ENCODE measurements around the gene CTDP1. TPM values are rescaled to one million over a fixed set of nuclear protein-coding genes. Genes with fewer than 3 reads are reported as not detected.

The CTDP1 gene
- total and polyA plus RNA-seq, 4 donors = 2.7 to 13.9 (median 10.5) TPM

- no peak overlapping the region for H3K27ac ChIP-seq (ENCODE audit: low read depth in 1 of 2, low read length in 2 of 2)
- DNase-seq (ENCODE audit: low spot score) = no peak
- H3K4me3 ChIP-seq (ENCODE audit: low read depth in 1 of 3, low read length in 3 of 3) = no peak overlapping the region
- H3K9ac ChIP-seq (ENCODE audit: low read depth in 1 of 2, low read length in 2 of 2) = no peak overlapping the region
- 76% methylated on average over 18 of the region's 18 CpGs for WGBS
- no peaks in the 10 kb centered on the region for H3K27me3 ChIP-seq (ENCODE audit: control insufficient read depth in 4 of 4, insufficient read depth in 4 of 4, low read length in 3 of 4)
- H3K4me1 ChIP-seq (ENCODE audit: control insufficient read depth in 4 of 4, insufficient read depth in 4 of 4, low read length in 3 of 4) = no peaks in the 10 kb centered on the region
- no peak for TF ChIP-seq EGR1 (IDR thresholded peaks at IDR 0.05; ENCODE audit: low read depth in 2 of 2)
- no peak for TF ChIP-seq RAD21 (IDR thresholded peaks at IDR 0.05)
- no peak for TF ChIP-seq CTCF (IDR thresholded peaks at IDR 0.05; ENCODE audit: low read depth, low read length, missing input control)
- TF ChIP-seq FOXA1 (IDR thresholded peaks at IDR 0.05) = no peak
- H3K9me3 ChIP-seq (ENCODE audit: control insufficient read depth in 4 of 4, low read length in 3 of 4) = peaks cover 0 to 7% (median 1%) of the 10 kb centered on the region in 4 donors
- peaks cover 0 to 2% (median 0%) of the 10 kb centered on the region in 4 donors for H3K36me3 ChIP-seq (ENCODE audit: control insufficient read depth in 4 of 4, insufficient read depth in 3 of 4, low read depth in 1 of 4, low read length in 3 of 4)
Observed at GRCh38 chr18:79774111-79774510, 94.5 kb downstream of the CTDP1 start.

- no peak overlapping the region for H3K27ac ChIP-seq (ENCODE audit: low read depth in 1 of 2, low read length in 2 of 2)
- H3K27me3 ChIP-seq (ENCODE audit: control insufficient read depth in 4 of 4, insufficient read depth in 4 of 4, low read length in 3 of 4) = no peaks in the 10 kb centered on the region
- no peak overlapping the region for H3K4me3 ChIP-seq (ENCODE audit: low read depth in 1 of 3, low read length in 3 of 3)
- H3K36me3 ChIP-seq (ENCODE audit: control insufficient read depth in 4 of 4, insufficient read depth in 3 of 4, low read depth in 1 of 4, low read length in 3 of 4) = no peaks in the 10 kb centered on the region
- no peak for TF ChIP-seq HNF4G (IDR thresholded peaks at IDR 0.05)
- TF ChIP-seq ZBTB33 (IDR thresholded peaks at IDR 0.05) = no peak
- no peak for TF ChIP-seq NR2F2 (IDR thresholded peaks at IDR 0.05)
- TF ChIP-seq EGR1 (IDR thresholded peaks at IDR 0.05; ENCODE audit: low read depth in 2 of 2) = no peak
- no peak for TF ChIP-seq CTCF (IDR thresholded peaks at IDR 0.05; ENCODE audit: low read depth, low read length, missing input control)
- TF ChIP-seq GABPA (IDR thresholded peaks at IDR 0.05 in 1 of 2, conservative IDR thresholded peaks at IDR 0.05 in 1 of 2) = no peak
- TF ChIP-seq TAF1 (conservative IDR thresholded peaks at IDR 0.05) = no peak
- TF ChIP-seq RAD21 (IDR thresholded peaks at IDR 0.05) = no peak
- no peak for TF ChIP-seq MAX (IDR thresholded peaks at IDR 0.05)
- TF ChIP-seq FOXA2 (IDR thresholded peaks at IDR 0.05) = no peak
- TF ChIP-seq REST (IDR thresholded peaks at IDR 0.05) = no peak
- no peak for TF ChIP-seq JUND (IDR thresholded peaks at IDR 0.05)
- no peak for TF ChIP-seq FOXA1 (IDR thresholded peaks at IDR 0.05)
- no peak for TF ChIP-seq HNF4A (conservative IDR thresholded peaks at IDR 0.05)
- TF ChIP-seq YY1 (IDR thresholded peaks at IDR 0.05) = no peak
- no peak for TF ChIP-seq SP1 (IDR thresholded peaks at IDR 0.05)
- TF ChIP-seq ATF3 (IDR thresholded peaks at IDR 0.05) = no peak
- no peak for TF ChIP-seq RXRA (IDR thresholded peaks at IDR 0.05)
- H3K4me1 ChIP-seq (ENCODE audit: control insufficient read depth in 4 of 4, insufficient read depth in 4 of 4, low read length in 3 of 4) = no peaks in the 10 kb centered on the region
- 79% methylated on average over 35 of the region's 35 CpGs for WGBS
- DNase-seq (ENCODE audit: low spot score) = no peak
- no peak overlapping the region for H3K9ac ChIP-seq (ENCODE audit: low read depth in 1 of 2, low read length in 2 of 2)
- H3K9me3 ChIP-seq (ENCODE audit: control insufficient read depth in 4 of 4, low read length in 3 of 4) = peaks cover 0 to 7% (median 0%) of the 10 kb centered on the region in 4 donors
Observed at GRCh38 chr18:79775441-79776221, 96.0 kb downstream of the CTDP1 start.

Data from liver (tissue), 9 donors.